ENCODE data around the gene C16orf87. TPM values are rescaled to one million over a fixed set of nuclear protein-coding genes. Genes with fewer than 3 reads are reported as not detected.
"Not testable (repeated sequence)": the region's sequence is repeated elsewhere in the genome, so short reads cannot be mapped to it uniquely, and the experiment has no call there.

The C16orf87 gene
- total RNA-seq, 2 experiments from 2014 or later: 18.0 to 19.6 TPM

- peak overlapping the region; percentile 70 for H3K4me3 Mint-ChIP-seq
- ChIA-PET POLR2A (interaction anchor here (0.8 to 1.8 kb wide), 5 partner anchors 24 to 100 kb away, joined by 3 to 17 read pairs (median 4); partner anchors contain the start of genes C16orf87 and ORC6), CTCF (interaction anchor here (0.5 to 3.8 kb wide), 7 partner anchors 11 to 248 kb away, joined by 3 to 25 read pairs (median 3); no protein-coding TSS in a partner anchor)
- DNase-seq: peak; percentile 83
- H3K4me1 Mint-ChIP-seq: peaks cover 28% of the 10 kb centered on the region
- H3K9me3 Mint-ChIP-seq: peaks cover 10% of the 10 kb centered on the region
- H3K36me3 Mint-ChIP-seq (ENCODE audit: low read depth): peaks cover 19% of the 10 kb centered on the region
- peak overlapping the region; percentile 48 for H3K27ac Mint-ChIP-seq
- peaks cover 3% of the 10 kb centered on the region for H3K27me3 Mint-ChIP-seq
These were observed 41.2 kb downstream of the C16orf87 start for GRCh38 chr16:46789499-46790414.

DNA sequence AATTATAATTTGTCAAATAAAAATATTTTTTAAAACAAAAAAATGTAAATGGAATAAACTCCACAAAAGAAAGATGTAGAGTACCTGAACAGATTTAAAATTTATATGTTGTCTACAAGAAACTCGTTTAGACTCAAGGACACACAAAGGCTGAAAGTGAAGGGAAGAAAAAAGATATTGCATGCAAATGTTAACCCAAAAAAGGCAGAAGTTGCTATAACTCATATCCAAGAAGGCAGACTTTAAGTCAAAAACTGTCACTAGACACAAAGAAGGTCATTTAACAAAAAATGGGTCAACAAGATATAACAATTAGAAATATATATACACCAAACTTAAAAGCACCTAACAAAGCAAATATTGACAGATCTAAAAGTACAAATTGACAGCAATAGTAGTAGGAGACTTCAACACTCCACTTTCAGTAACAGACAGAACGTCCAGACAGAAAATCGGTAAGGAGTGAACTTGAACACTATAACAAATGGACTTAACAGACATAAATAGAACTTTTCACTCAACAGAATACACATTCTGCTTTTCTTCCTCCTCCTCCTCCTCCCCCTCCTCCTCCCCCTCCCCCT lies 42.0 kb downstream of the C16orf87 start:
- CTCF ChIA-PET: interaction anchor here (3.8 kb wide), 1 partner anchor 12 kb away, joined by 25 read pairs; no protein-coding TSS in a partner anchor
- no peak overlapping the region for H3K4me3 Mint-ChIP-seq
- POLR2A ChIA-PET: interaction anchor here (1.2 to 1.8 kb wide), 2 partner anchors 24 to 40 kb away, joined by 4 to 17 read pairs; partner anchors contain the start of gene C16orf87

GRCh38 chr16:46787909-46788308 lies 43.1 kb downstream of the C16orf87 start:
- no peak for DNase-seq
- CTCF ChIA-PET: interaction anchor here (0.7 kb wide), 1 partner anchor 1370 kb away, joined by 3 read pairs; no protein-coding TSS in a partner anchor
- POLR2A ChIA-PET: interaction anchor here (0.6 kb wide), 1 partner anchor 43 kb away, joined by 3 read pairs; no protein-coding TSS in a partner anchor
- Mint-ChIP-seq H3K27ac (no peak overlapping the region), H3K4me3 (no peak overlapping the region), H3K9me3 (peaks cover 3% of the 10 kb centered on the region), H3K27me3 (peaks cover 3% of the 10 kb centered on the region), H3K4me1 (peaks cover 42% of the 10 kb centered on the region), H3K36me3 (ENCODE audit: low read depth) (peaks cover 10% of the 10 kb centered on the region)

More for the DNA sequence above, 42.0 kb downstream of the C16orf87 start:
- Mint-ChIP-seq H3K27ac (no peak overlapping the region), H3K9me3 (peaks cover 6% of the 10 kb centered on the region), H3K4me1 (peaks cover 34% of the 10 kb centered on the region), H3K27me3 (peaks cover 3% of the 10 kb centered on the region), H3K36me3 (ENCODE audit: low read depth) (peaks cover 14% of the 10 kb centered on the region)
- no peak for DNase-seq

GRCh38 chr16:46785076-46785845 lies 45.7 kb downstream of the C16orf87 start:
- ChIA-PET POLR2A (interaction anchor here (2.2 kb wide), 1 partner anchor 45 kb away, joined by 5 read pairs; no protein-coding TSS in a partner anchor), CTCF (interaction anchor here (0.7 kb wide), 1 partner anchor 16 kb away, joined by 3 read pairs; no protein-coding TSS in a partner anchor)
- peaks cover 3% of the 10 kb centered on the region for H3K9me3 Mint-ChIP-seq
- DNase-seq: no peak
- peaks cover 3% of the 10 kb centered on the region for H3K27me3 Mint-ChIP-seq
- H3K27ac Mint-ChIP-seq: no peak overlapping the region
- H3K36me3 Mint-ChIP-seq (ENCODE audit: low read depth): peaks cover 4% of the 10 kb centered on the region
- H3K4me1 Mint-ChIP-seq: peaks cover 32% of the 10 kb centered on the region
- H3K4me3 Mint-ChIP-seq: no peak overlapping the region

DNA sequence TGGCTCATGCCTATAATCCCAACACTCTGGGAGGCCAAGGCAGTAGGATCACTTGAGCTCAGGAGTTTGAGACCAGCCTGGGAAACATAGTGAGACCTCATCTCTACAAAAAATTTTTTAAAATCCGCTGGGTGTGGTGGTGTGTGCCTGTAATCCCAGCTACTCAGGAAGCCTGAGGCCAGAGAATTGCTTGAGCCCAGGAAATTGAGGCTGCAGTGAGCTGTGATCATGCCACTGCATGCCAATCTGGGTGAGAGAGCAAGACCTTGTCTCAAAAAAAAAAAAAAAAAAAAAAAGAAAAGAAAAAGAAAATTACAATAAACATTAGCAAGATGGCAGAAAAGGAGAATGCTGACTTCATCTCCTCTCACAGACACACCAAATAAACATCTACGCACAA lies 46.4 kb downstream of the C16orf87 start:
- H3K9me3 Mint-ChIP-seq; H3K27ac Mint-ChIP-seq; DNase-seq; H3K4me3 Mint-ChIP-seq; H3K27me3 Mint-ChIP-seq; H3K36me3 Mint-ChIP-seq (ENCODE audit: low read depth): not testable (repeated sequence)
- POLR2A ChIA-PET: interaction anchor here (0.5 to 2.2 kb wide), 2 partner anchors 43 to 45 kb away, joined by 3 to 5 read pairs; no protein-coding TSS in a partner anchor
- H3K4me1 Mint-ChIP-seq: peaks cover 28% of the 10 kb centered on the region
- CTCF ChIA-PET: interaction anchor here (0.7 kb wide), 1 partner anchor 17 kb away, joined by 3 read pairs; no protein-coding TSS in a partner anchor

GRCh38 chr16:46783800-46784199 lies 47.2 kb downstream of the C16orf87 start:
- Mint-ChIP-seq H3K4me3 (no peak overlapping the region), H3K36me3 (ENCODE audit: low read depth) (peaks cover 4% of the 10 kb centered on the region), H3K4me1 (peaks cover 21% of the 10 kb centered on the region), H3K9me3 (peaks cover 3% of the 10 kb centered on the region), H3K27me3 (peaks cover 3% of the 10 kb centered on the region), H3K27ac (no peak overlapping the region)
- ChIA-PET POLR2A (no interaction called here), CTCF (no interaction called here)
- no peak for DNase-seq

DNA sequence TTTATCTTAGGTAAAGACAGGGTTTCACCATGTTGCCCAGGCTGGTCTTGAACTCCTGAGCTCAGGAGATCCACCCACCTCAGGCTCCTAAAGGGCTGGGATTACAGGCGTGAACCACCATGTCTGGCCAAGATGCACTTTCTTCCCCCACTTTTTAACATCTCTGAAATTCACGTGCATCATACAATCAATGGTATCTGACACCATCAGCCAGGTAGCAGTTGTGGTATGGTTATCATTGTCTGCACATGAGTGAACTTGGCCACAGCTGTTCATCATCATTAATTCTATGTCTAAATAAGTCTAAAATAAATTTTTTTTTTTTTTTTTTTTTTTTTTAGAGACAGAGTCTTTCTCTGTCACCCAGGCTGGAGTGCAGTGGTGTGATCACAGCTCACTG lies 48.7 kb downstream of the C16orf87 start:
- no peak overlapping the region for H3K27ac Mint-ChIP-seq
- H3K27me3 Mint-ChIP-seq: no peaks in the 10 kb centered on the region
- H3K4me3 Mint-ChIP-seq: no peak overlapping the region
- H3K4me1 Mint-ChIP-seq: peaks cover 20% of the 10 kb centered on the region
- peaks cover 3% of the 10 kb centered on the region for H3K9me3 Mint-ChIP-seq
- CTCF ChIA-PET: interaction anchor here (0.7 kb wide), 1 partner anchor 10 kb away, joined by 3 read pairs; no protein-coding TSS in a partner anchor
- no peak for DNase-seq
- peaks cover 4% of the 10 kb centered on the region for H3K36me3 Mint-ChIP-seq (ENCODE audit: low read depth)
- POLR2A ChIA-PET: interaction anchor here (1.0 to 1.1 kb wide), 3 partner anchors 10 to 93 kb away, joined by 3 to 4 read pairs (median 3); partner anchors contain the start of genes C16orf87 and ORC6

GRCh38 chr16:46777804-46778203 lies 53.2 kb downstream of the C16orf87 start:
- Mint-ChIP-seq H3K27me3 (no peaks in the 10 kb centered on the region), H3K4me1 (no peaks in the 10 kb centered on the region), H3K36me3 (ENCODE audit: low read depth) (no peaks in the 10 kb centered on the region), H3K4me3 (no peak overlapping the region), H3K9me3 (no peaks in the 10 kb centered on the region), H3K27ac (no peak overlapping the region)
- ChIA-PET CTCF (no interaction called here), POLR2A (no interaction called here)
- DNase-seq: no peak

GRCh38 chr16:46775214-46775613 lies 55.8 kb downstream of the C16orf87 start:
- no peak for DNase-seq
- no peaks in the 10 kb centered on the region for H3K36me3 Mint-ChIP-seq (ENCODE audit: low read depth)
- ChIA-PET CTCF (interaction anchor here (0.7 kb wide), 1 partner anchor 26 kb away, joined by 3 read pairs; no protein-coding TSS in a partner anchor), POLR2A (no interaction called here)
- H3K27me3 Mint-ChIP-seq: no peaks in the 10 kb centered on the region
- H3K9me3 Mint-ChIP-seq: no peaks in the 10 kb centered on the region
- H3K27ac Mint-ChIP-seq: no peak overlapping the region
- H3K4me1 Mint-ChIP-seq: no peaks in the 10 kb centered on the region
- no peak overlapping the region for H3K4me3 Mint-ChIP-seq

DNA sequence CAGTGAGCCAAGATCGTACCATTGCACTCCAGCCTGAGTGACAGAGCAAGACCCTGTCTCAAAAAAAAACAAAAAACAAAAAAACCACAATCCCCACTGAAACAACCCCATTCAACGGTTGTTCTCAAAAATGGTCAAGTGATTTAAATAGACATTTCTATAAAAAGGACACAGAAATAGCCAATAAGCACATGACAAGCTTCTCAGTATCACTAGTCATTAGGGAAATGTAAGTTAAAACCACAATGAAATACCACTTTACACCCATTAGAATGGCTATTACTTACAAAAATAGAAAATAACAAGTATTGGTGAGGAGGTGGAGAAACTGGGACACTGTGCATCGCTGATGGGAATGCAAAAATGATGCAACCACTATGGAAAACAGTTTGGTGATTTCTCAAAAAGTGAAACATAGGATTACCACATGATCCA lies 56.2 kb downstream of the C16orf87 start:
- Mint-ChIP-seq H3K36me3 (ENCODE audit: low read depth) (no peaks in the 10 kb centered on the region), H3K4me3 (no peak overlapping the region), H3K9me3 (no peaks in the 10 kb centered on the region), H3K27ac (no peak overlapping the region), H3K27me3 (no peaks in the 10 kb centered on the region), H3K4me1 (no peaks in the 10 kb centered on the region)
- no peak for DNase-seq
- ChIA-PET CTCF (no interaction called here), POLR2A (no interaction called here)

- ChIA-PET CTCF (interaction anchor here (0.5 kb wide), 1 partner anchor 10 kb away, joined by 3 read pairs; no protein-coding TSS in a partner anchor), POLR2A (no interaction called here)
- Mint-ChIP-seq H3K4me1 (no peaks in the 10 kb centered on the region), H3K27me3 (peaks cover 3% of the 10 kb centered on the region), H3K9me3 (no peaks in the 10 kb centered on the region), H3K36me3 (ENCODE audit: low read depth) (no peaks in the 10 kb centered on the region), H3K27ac (no peak overlapping the region), H3K4me3 (no peak overlapping the region)
- DNase-seq: no peak
These were observed 58.5 kb downstream of the C16orf87 start for GRCh38 chr16:46772463-46772862.

- H3K9me3 Mint-ChIP-seq: no peaks in the 10 kb centered on the region
- no peaks in the 10 kb centered on the region for H3K36me3 Mint-ChIP-seq (ENCODE audit: low read depth)
- no peak for DNase-seq
- no peak overlapping the region for H3K27ac Mint-ChIP-seq
- peaks cover 4% of the 10 kb centered on the region for H3K27me3 Mint-ChIP-seq
- CTCF ChIA-PET: no interaction called here
- H3K4me1 Mint-ChIP-seq: peaks cover 2% of the 10 kb centered on the region
- no peak overlapping the region for H3K4me3 Mint-ChIP-seq
- POLR2A ChIA-PET: no interaction called here
These were observed 62.2 kb downstream of the C16orf87 start for GRCh38 chr16:46768809-46769208.

All from activated CD4-positive, alpha-beta memory T cell treated with anti-CD3 and anti-CD28 coated beads, Interleukin-2, amount 10 ng/mL, durations not matched to agents 7 days and 5 days (primary cell).